GM21737 (cell line): ENCODE results near the gene ATXN7L1.

ENCODE experiments used
- ATAC-seq: cut with Tn5 transposase; IDR thresholded peaks from one replicate; pipeline ENCODE4 v1.9.1; 2021; ENCODE audit warnings: mild to moderate bottlenecking, moderate library complexity; ENCODE audit not compliant: unreplicated experiment

Gene ATXN7L1

GRCh38 chr7:105596866-105597265, 279.5 kb downstream of the ATXN7L1 start:
- no peak for ATAC-seq

GRCh38 chr7:105594034-105594433, 282.4 kb downstream of the ATXN7L1 start:
- no peak for ATAC-seq

- no peak for ATAC-seq
Measured at GRCh38 chr7:105591522-105591921, 284.9 kb downstream of the ATXN7L1 start.

- no peak for ATAC-seq
Measured at GRCh38 chr7:105590793-105591192, 285.6 kb downstream of the ATXN7L1 start.

- peak; percentile 85 for ATAC-seq
Measured at GRCh38 chr7:105589356-105590077, 286.9 kb downstream of the ATXN7L1 start.

- ATAC-seq, result no peak
Measured at GRCh38 chr7:105587909-105588635, 288.3 kb downstream of the ATXN7L1 start.

- no peak for ATAC-seq
Measured at GRCh38 chr7:105585850-105586500, 290.4 kb downstream of the ATXN7L1 start.

- no peak for ATAC-seq
Measured at GRCh38 chr7:105584165-105584564, 292.2 kb downstream of the ATXN7L1 start.

- no peak for ATAC-seq
Measured at GRCh38 chr7:105583061-105583460, 293.3 kb downstream of the ATXN7L1 start.

GRCh38 chr7:105581066-105581811, 295.2 kb downstream of the ATXN7L1 start, which contains the start of gene EFCAB10:
Gene EFCAB10 (minus strand): TSS chr7:105581493. CDS start chr7:105581463, 30 bp downstream.
- peak; percentile 74 for ATAC-seq

GRCh38 chr7:105580022-105580740, 296.2 kb downstream of the ATXN7L1 start:
- ATAC-seq, result no peak

GRCh38 chr7:105578496-105578895, 297.9 kb downstream of the ATXN7L1 start:
- no peak for ATAC-seq

GRCh38 chr7:105577251-105577650, 299.1 kb downstream of the ATXN7L1 start:
- no peak for ATAC-seq

GRCh38 chr7:105571891-105572290, 304.5 kb downstream of the ATXN7L1 start:
- no peak for ATAC-seq

- ATAC-seq, result no peak
Measured at GRCh38 chr7:105567821-105568220, 308.6 kb downstream of the ATXN7L1 start.

- no peak for ATAC-seq
Measured at GRCh38 chr7:105567024-105567423, 309.4 kb downstream of the ATXN7L1 start.

GRCh38 chr7:105565190-105565589, 311.2 kb downstream of the ATXN7L1 start:
- no peak for ATAC-seq

- no peak for ATAC-seq
Measured at GRCh38 chr7:105559926-105560325, 316.5 kb downstream of the ATXN7L1 start.
